HL-60 (cell line): Measurements from ENCODE around the gene SF3B3.

Experiments used
- DNase-seq, 2 experiments: peaks; one replicate each; pipeline ENCODE4 v3.0.0-alpha.2; 2010 to 2020; ENCODE audit warnings: low read depth in 1 of 2, low spot score in 1 of 2
- H3K27ac ChIP-seq: fragments of 250-450 bp; sonication (Bioruptor Pico); replicated peaks from 2 replicates; pipeline ENCODE4 v1.5.1; 2020; ENCODE audit warnings: mild to moderate bottlenecking, moderate library complexity
- H3K27me3 ChIP-seq: fragments of 250-450 bp; sonication (Bioruptor Pico); 2 replicates; pipeline ENCODE4 v1.5.1; 2021; ENCODE audit warnings: mild to moderate bottlenecking, moderate library complexity; ENCODE audit not compliant: insufficient read depth, poor library complexity, severe bottlenecking
- H3K4me3 ChIP-seq: replicated peaks from 2 replicates; pipeline ENCODE4 v1.5.1; 2011; ENCODE audit warnings: mild to moderate bottlenecking, control low read depth, low read length; ENCODE audit not compliant: insufficient read depth
- GABPA ChIP-seq: IDR thresholded peaks from 2 replicates; pipeline ENCODE4 v1.6.1; 2012; ENCODE audit warnings: low read depth
- POLR2AphosphoS5 ChIP-seq: IDR thresholded peaks from 2 replicates; pipeline ENCODE4 v1.6.1; 2012; ENCODE audit warnings: low read depth
- SPI1 ChIP-seq: IDR thresholded peaks from 2 replicates; pipeline ENCODE4 v1.6.1; 2012; ENCODE audit warnings: low read depth, mild to moderate bottlenecking, borderline replicate concordance
- long read RNA-seq: library from polyadenylated mRNA; unstranded; transcript quantifications from one replicate; pipeline ENCODE4 v2.0.0, GENCODE V29; 2020
- TF ChIP-seq, protein P1 (sequence below): IDR thresholded peaks from one replicate; pipeline ENCODE4 v1.5.1; 2011; ENCODE audit warnings: low read length, control low read depth, inconsistent platforms; ENCODE audit not compliant: insufficient read depth
- TF ChIP-seq, protein P2 (sequence below): IDR thresholded peaks from 2 replicates; pipeline ENCODE4 v1.6.1; 2012; ENCODE audit warnings: low read depth; ENCODE audit not compliant: insufficient replicate concordance

SF3B3 gene
- long read RNA-seq, full-length matches to known transcripts, result 321 of 420 reads
- long read RNA-seq, partial matches to known transcripts, result 45 of 420 reads
- long read RNA-seq, other reads (novel, unspliced or antisense), result 54 of 420 reads

DNA sequence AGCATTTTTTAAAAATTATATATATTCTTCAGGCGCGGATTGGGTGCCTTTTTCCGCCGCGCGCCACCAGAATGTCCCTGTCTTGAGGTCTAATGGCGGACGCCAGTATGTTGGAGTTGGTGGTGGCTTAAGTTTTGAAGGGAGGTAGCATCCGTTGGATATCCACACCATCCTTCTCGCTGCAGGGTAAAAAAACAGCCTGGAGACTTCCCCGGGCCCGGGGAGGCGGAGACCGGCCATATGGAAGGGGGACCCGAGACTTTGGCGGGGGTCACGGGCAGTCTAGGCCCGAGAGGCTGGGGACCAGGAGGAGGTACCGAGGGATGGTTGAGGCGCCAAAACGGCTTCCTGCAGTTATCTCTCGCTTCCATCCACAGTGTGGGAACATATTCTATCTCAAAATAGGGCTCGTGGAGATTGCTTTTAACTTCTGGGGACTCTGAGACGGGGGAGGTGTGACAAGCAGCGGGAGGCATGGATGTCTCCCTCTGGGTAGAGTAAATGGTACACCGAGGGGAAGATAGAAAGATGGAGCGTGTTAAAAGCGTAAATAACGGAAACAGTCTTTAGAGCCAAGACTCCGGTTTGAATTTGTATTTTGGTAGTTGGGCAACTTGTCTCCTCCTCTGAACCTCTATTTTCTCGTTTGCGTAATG lies at the start of gene SF3B3:
Gene SF3B3 (plus strand): TSS at position 74 of the 656 bp plus-strand sequence. CDS start 2,841 bp downstream, outside the sequence.
- Histone ChIP-seq H3K27me3 (no peaks in the 10 kb centered on the region), H3K27ac (peak within 1 kb of the TSS; percentile 95), H3K4me3 (peak within 1 kb of the TSS; percentile 60)
- TF ChIP-seq, protein P1, sequence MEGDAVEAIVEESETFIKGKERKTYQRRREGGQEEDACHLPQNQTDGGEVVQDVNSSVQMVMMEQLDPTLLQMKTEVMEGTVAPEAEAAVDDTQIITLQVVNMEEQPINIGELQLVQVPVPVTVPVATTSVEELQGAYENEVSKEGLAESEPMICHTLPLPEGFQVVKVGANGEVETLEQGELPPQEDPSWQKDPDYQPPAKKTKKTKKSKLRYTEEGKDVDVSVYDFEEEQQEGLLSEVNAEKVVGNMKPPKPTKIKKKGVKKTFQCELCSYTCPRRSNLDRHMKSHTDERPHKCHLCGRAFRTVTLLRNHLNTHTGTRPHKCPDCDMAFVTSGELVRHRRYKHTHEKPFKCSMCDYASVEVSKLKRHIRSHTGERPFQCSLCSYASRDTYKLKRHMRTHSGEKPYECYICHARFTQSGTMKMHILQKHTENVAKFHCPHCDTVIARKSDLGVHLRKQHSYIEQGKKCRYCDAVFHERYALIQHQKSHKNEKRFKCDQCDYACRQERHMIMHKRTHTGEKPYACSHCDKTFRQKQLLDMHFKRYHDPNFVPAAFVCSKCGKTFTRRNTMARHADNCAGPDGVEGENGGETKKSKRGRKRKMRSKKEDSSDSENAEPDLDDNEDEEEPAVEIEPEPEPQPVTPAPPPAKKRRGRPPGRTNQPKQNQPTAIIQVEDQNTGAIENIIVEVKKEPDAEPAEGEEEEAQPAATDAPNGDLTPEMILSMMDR, result no peak
- TF ChIP-seq SPI1 (no peak), GABPA (no peak; the same call in 1 of the 2 replicates), POLR2AphosphoS5 (peak; percentile 87)
- TF ChIP-seq, protein P2, sequence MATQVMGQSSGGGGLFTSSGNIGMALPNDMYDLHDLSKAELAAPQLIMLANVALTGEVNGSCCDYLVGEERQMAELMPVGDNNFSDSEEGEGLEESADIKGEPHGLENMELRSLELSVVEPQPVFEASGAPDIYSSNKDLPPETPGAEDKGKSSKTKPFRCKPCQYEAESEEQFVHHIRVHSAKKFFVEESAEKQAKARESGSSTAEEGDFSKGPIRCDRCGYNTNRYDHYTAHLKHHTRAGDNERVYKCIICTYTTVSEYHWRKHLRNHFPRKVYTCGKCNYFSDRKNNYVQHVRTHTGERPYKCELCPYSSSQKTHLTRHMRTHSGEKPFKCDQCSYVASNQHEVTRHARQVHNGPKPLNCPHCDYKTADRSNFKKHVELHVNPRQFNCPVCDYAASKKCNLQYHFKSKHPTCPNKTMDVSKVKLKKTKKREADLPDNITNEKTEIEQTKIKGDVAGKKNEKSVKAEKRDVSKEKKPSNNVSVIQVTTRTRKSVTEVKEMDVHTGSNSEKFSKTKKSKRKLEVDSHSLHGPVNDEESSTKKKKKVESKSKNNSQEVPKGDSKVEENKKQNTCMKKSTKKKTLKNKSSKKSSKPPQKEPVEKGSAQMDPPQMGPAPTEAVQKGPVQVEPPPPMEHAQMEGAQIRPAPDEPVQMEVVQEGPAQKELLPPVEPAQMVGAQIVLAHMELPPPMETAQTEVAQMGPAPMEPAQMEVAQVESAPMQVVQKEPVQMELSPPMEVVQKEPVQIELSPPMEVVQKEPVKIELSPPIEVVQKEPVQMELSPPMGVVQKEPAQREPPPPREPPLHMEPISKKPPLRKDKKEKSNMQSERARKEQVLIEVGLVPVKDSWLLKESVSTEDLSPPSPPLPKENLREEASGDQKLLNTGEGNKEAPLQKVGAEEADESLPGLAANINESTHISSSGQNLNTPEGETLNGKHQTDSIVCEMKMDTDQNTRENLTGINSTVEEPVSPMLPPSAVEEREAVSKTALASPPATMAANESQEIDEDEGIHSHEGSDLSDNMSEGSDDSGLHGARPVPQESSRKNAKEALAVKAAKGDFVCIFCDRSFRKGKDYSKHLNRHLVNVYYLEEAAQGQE, result peak; percentile 83
- peak; percentile 56 to 68 for DNase-seq

DNA sequence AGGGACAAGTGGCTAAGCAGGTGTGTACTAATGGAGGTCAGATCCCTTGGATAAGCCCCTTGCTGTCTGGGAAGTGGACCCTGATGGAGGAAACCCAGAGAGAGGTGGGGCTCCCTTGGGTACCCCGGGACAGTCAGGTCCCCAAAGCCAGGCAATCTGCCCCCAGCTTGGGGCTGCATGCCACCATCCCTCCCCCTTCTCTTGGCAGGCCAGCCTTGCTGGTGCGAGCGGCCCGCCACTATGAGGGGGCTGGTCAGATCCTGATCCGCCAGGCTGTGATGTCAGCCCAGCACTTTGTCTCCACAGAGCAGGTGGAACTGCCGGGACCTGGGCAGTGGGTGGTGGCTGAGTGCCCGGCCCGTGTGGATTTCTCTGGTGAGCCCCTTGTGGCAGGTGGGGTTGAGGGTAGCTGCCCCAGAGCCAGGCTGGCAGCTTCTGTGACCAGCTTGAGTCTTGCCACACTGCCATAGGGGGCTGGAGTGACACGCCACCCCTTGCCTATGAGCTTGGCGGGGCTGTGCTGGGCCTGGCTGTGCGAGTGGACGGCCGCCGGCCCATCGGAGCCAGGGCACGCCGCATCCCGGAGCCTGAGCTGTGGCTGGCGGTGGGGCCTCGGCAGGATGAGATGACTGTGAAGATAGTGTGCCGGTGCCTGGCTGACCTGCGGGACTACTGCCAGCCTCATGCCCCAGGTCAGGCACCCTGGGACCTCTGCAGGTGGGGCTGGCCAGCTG lies 49.1 kb upstream of the SF3B3 start:
- Histone ChIP-seq H3K27ac (no peak overlapping the region), H3K4me3 (no peak overlapping the region), H3K27me3 (no peaks in the 10 kb centered on the region)
- no peak for DNase-seq
- TF ChIP-seq, protein P1, result no peak
- TF ChIP-seq SPI1, result no peak
- TF ChIP-seq, protein P2, result no peak
- no peak for TF ChIP-seq GABPA
- no peak for TF ChIP-seq POLR2AphosphoS5

DNA sequence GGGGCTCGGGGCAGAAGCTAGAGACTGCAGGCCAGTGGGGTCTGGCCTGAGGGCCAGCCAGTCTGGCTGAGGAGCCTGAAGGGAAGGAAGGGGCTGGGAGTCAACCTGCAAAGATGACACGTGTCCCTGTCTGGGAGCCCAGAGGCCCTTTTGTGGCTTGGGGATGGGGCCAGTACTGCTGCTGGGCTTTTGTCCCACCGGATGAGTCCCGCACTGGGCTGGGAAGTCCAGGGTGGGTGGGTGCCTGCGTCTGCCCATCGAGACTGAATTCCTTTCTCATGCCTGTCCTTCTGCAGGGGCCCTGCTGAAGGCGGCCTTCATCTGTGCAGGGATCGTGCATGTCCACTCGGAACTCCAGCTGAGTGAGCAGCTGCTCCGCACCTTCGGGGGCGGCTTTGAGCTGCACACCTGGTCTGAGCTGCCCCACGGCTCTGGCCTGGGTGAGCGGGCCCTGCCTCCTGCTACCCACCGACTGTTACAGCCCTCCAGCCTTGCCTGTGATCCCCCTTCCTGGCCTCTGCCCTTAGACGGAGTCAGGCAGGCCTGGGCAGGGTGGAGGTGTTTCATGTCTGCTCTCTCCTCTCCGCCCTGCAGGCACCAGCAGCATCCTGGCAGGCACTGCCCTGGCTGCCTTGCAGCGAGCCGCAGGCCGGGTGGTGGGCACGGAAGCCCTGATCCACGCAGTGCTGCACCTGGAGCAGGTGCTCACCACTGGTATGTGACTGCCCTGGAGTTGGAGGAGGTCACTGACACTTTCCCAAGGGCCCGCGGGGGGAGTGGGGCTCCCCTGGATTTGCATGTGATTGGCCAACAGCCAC lies 48.4 kb upstream of the SF3B3 start:
- TF ChIP-seq, protein P2, result no peak
- TF ChIP-seq GABPA (no peak), SPI1 (no peak), POLR2AphosphoS5 (no peak)
- TF ChIP-seq, protein P1, result no peak
- Histone ChIP-seq H3K27me3 (no peaks in the 10 kb centered on the region), H3K27ac (no peak overlapping the region), H3K4me3 (no peak overlapping the region)
- DNase-seq, result no peak
